ENCODE results near the gene DLG2.

DLG2 gene

DNA sequence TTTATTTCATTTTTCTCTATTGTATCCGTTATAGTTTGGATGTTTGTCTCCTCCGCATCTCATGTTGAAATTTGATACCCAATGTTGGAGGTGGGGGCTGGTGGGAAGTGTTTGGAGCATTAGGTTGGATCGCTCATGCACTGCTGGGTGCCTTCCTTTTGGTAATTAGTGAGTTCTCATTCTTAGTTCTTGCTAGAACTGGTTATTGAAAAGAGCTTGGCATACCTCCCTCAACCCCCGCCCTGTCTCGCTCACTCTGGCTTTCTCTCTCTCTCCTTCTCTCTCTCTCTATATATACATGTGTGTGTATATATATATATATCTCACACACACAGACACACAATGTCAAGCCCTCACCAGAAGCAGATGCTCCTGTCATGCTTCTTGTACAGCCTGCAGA is 978.7 kb downstream of the DLG2 start:
- Mint-ChIP-seq H3K27me3 (no peaks in the 10 kb centered on the region), H3K4me3 (no peak overlapping the region), H3K36me3 (no peaks in the 10 kb centered on the region), H3K9me3 (no peaks in the 10 kb centered on the region), H3K27ac (no peak overlapping the region), H3K4me1 (no peaks in the 10 kb centered on the region)
- no peak for DNase-seq
- ATAC-seq (replicated peaks) = no peak

DNA sequence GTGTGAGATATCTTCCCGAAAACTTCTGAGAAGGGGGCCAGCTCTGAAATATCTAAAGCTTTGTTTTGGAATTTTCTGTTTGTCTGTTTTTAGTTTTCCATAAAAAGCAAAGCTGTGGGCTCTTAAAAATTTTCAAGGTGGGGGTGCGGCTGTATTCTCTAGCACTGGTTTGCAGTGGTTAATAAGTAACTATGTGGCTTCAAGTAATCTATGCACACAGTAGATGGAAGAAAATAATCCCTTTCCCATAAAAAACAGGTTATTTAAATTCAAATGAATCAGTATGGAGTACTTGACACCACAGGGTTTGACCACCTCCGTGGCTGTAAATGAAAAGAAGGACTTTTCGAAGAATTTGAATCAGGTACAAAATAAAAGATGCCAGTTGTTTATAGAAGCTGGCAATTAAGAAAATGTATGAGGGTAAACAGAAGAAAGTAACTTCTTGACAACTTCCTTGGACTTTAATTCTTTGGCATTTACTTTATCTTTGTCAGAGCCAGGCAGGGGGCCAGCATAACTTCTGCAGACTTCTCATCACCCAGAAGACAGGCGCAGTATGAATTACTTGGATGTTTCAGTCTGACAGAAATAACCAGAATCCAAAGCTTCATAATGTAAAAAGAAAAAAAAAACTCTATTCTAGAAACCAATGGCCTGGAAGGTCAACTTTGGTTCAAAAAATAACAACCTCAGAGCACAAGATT is 981.0 kb downstream of the DLG2 start:
- Mint-ChIP-seq H3K27ac (no peak overlapping the region), H3K36me3 (no peaks in the 10 kb centered on the region), H3K9me3 (no peaks in the 10 kb centered on the region), H3K27me3 (no peaks in the 10 kb centered on the region), H3K4me1 (no peaks in the 10 kb centered on the region), H3K4me3 (no peak overlapping the region)
- no peak for DNase-seq
- ATAC-seq (replicated peaks) = no peak

DNA sequence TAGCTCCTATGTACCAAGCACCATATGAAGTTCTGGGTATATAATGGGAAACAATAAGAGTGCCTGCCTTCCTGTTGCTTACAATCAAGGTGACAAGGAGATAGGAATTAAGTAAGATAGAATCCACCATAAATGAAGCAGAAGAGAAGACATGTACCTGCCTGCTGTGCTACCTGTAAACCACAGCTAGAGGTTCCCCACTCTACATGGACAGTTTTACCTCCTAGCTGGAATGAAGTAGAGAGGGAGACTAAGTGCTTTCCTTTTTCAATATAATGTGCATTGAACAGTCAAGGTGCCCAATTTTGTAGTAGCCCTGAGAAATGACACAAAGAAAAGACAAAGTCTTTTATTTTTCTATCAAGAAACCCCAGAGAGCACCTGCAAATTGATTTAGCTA is 984.6 kb downstream of the DLG2 start:
- no peak overlapping the region for H3K4me3 Mint-ChIP-seq
- ATAC-seq (replicated peaks) (no peak), DNase-seq (no peak)
- peaks cover 0 to 3% of the 10 kb centered on the region in 2 donors for H3K9me3 Mint-ChIP-seq
- H3K4me1 Mint-ChIP-seq = no peaks in the 10 kb centered on the region
- H3K27ac Mint-ChIP-seq = no peak overlapping the region
- no peaks in the 10 kb centered on the region for H3K27me3 Mint-ChIP-seq
- no peaks in the 10 kb centered on the region for H3K36me3 Mint-ChIP-seq

DNA sequence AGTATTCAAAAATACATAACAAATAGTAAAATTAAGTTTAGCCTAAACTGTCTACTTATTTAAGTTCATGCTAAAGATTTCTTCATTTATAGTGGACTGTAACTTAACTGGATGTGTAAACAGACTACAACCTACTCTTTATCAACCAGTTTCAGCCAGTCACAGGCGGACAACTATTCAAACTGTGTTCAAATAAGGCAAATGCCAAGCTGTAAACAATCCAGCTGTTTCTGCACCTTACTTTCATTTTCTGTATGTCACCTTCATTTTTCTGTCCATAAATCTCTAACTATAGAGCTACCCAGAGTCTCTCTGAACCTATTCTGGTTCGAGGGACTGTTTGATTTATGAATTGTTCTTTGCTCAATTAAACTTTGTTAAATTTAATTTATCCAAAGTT is 992.8 kb downstream of the DLG2 start:
- no peaks in the 10 kb centered on the region for H3K36me3 Mint-ChIP-seq
- no peaks in the 10 kb centered on the region for H3K4me1 Mint-ChIP-seq
- H3K4me3 Mint-ChIP-seq = no peak overlapping the region
- H3K9me3 Mint-ChIP-seq = no peaks in the 10 kb centered on the region
- ATAC-seq (replicated peaks) (no peak), DNase-seq (no peak)
- H3K27me3 Mint-ChIP-seq = no peaks in the 10 kb centered on the region
- H3K27ac Mint-ChIP-seq = no peak overlapping the region

DNA sequence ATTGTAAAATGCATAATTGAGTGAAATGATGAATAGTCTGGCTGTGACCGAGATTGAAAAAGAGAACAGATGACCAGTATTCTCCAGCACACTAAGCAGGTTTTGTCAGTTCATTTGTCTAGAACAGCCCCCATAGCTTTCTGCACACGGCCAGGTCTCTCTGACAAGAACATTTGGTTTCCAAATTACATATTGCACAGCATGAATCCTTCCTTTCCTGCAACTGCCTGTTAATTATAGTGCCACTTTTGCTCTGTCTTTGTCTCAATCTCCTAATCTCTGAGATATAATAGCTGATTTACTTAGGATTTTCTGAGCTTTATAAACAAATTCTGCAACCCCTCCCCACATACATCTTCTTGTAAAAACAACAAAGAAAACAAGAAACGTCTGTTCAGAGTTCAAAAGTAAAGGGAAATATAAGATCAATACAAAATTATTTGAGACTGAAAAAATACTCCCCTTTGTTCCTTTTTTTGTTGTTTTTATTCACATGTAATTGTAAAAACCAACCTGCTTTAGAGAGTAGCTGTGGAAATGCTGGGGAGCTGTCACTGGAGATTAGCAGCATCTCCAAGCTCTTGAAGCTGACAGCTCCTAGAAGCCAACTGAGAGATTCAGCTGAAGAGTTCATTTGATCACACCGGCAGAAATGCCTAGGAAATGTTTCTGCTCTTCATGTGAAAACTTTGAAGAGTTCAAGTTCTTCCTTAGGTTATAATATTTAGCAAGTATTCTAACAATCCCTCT is 998.1 kb downstream of the DLG2 start:
- Mint-ChIP-seq H3K27me3 (no peaks in the 10 kb centered on the region), H3K4me3 (no peak overlapping the region), H3K36me3 (no peaks in the 10 kb centered on the region), H3K9me3 (peaks cover 0 to 3% of the 10 kb centered on the region in 2 donors), H3K27ac (no peak overlapping the region), H3K4me1 (no peaks in the 10 kb centered on the region)
- DNase-seq = no peak
- ATAC-seq (replicated peaks) = no peak

DNA sequence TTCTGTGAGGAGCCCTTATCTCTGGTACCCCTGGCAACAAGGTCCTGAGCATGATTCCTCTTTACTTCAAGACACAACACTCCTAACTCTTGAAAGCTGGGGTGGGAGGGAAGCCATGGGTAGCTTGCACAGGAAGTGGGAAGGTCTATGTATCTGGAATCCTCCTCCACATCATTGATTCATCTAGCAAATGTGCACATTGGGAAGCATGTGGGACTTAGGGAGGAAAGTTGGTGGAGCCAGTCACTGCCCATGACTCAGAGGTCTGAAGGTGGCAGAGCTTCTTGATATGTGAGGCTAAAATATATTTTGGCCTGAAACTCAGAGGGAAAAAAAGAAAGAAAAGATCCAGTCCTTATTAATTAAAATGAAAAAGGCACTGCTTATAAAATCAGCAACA is 1000.9 kb downstream of the DLG2 start:
- no peak overlapping the region for H3K27ac Mint-ChIP-seq
- no peak for ATAC-seq (replicated peaks)
- H3K4me3 Mint-ChIP-seq = no peak overlapping the region
- no peaks in the 10 kb centered on the region for H3K27me3 Mint-ChIP-seq
- H3K9me3 Mint-ChIP-seq = peaks cover 2 to 3% of the 10 kb centered on the region in 2 donors
- H3K4me1 Mint-ChIP-seq = no peaks in the 10 kb centered on the region
- no peaks in the 10 kb centered on the region for H3K36me3 Mint-ChIP-seq
- DNase-seq = no peak

DNA sequence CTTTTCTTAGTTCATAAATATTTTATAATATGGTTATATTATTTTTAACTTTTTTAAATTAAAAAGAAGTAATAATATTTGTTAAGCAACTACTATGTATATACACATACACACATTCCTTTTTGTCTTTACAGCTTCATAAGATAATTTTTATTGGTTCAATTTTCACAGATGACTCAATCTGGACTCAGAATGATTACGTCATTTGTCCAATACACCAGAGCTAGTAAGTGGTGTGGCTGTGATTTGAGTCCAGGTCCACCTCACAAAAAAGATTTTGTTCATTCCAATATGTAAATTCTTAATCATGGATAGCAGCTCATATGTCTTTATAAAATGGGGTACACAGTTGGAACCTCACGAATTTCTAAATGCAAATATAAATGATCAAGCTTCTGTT is 1014.5 kb downstream of the DLG2 start:
- Mint-ChIP-seq H3K27ac (no peak overlapping the region), H3K4me3 (no peak overlapping the region), H3K27me3 (no peaks in the 10 kb centered on the region), H3K9me3 (no peaks in the 10 kb centered on the region), H3K36me3 (no peaks in the 10 kb centered on the region), H3K4me1 (no peaks in the 10 kb centered on the region)
- no peak for ATAC-seq (replicated peaks)
- DNase-seq = no peak

DNA sequence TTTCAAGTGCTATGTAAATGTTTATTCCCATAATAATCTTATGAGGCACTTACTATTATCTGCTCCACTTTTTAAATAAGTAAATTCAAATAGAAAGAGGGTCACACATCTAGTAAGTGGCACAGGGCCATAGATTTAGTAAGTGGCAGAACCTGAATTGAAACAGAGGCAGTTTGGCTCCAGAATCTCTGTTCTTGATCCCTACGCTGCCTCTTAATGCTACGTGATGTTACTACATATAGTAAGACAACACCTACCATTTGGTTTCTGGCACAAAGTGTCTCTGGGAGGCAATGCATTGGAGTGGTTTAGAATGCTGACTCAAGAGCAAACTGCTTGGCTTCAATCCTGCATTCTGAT is 1018.3 kb downstream of the DLG2 start:
- H3K36me3 Mint-ChIP-seq = no peaks in the 10 kb centered on the region
- no peaks in the 10 kb centered on the region for H3K9me3 Mint-ChIP-seq
- H3K27me3 Mint-ChIP-seq = no peaks in the 10 kb centered on the region
- H3K4me1 Mint-ChIP-seq = no peaks in the 10 kb centered on the region
- no peak overlapping the region for H3K4me3 Mint-ChIP-seq
- DNase-seq = no peak
- no peak overlapping the region for H3K27ac Mint-ChIP-seq
- ATAC-seq (replicated peaks) = no peak

DNA sequence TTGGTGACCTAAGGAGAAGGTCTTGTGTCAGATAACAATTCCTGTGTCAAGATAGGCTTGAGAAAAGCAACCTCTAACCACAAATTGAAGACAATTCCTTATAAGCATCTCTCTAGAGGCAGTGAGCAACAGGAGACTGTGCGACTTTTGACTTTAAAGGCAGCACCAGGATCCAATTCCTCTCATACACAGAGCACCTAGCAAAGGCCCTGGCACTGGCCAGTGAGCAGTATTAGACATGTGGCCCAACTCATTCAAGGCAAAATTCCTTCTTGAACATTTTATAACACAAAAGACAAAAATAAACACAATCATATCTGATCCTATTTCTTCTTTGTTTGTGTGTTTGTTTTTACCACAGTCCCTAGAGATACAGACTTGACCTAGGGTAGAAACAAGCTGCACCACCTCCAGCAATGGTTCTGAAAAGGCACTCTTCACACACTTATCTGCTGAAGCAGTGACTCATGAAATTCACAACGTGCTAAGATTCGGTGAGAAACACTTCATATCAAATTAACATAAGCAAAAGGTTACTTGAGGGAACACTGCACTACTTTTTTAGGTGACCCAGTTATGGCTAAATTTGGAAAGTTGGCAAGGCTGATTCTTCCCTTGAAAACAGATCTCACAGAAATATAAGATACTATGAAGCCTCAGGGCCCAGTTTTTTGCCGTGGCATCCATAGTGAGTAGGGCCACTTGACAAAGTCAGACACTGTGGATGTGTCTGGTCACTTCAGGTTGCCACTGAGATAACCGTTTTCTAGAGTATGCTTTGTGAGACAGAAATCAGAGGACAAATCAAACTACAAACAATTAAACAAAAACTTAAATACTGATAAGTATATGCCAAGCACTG is 1018.9 kb downstream of the DLG2 start:
- Mint-ChIP-seq H3K9me3 (no peaks in the 10 kb centered on the region), H3K4me3 (no peak overlapping the region), H3K36me3 (no peaks in the 10 kb centered on the region), H3K27ac (no peak overlapping the region), H3K27me3 (no peaks in the 10 kb centered on the region), H3K4me1 (no peaks in the 10 kb centered on the region)
- ATAC-seq (replicated peaks) (no peak), DNase-seq (no peak)

DNA sequence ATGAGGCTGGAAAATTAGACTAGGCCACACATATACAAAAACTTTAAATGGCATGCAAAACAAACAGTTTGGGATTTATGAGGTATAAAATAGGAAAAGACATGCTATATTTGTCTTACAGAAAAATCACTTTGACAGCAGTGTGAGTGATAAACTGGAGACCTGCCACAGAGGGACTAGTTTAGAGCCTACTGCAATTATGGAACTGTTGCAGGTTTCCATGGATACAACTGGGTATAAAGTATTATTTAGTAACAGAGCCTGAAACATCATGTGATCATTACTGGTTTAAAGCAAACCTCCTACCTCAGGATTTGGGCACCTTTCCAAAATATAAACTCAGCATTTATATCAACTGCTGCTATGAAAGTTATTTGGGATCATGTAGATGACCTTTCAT is 1032.5 kb downstream of the DLG2 start:
- H3K4me3 Mint-ChIP-seq = no peak overlapping the region

DNA sequence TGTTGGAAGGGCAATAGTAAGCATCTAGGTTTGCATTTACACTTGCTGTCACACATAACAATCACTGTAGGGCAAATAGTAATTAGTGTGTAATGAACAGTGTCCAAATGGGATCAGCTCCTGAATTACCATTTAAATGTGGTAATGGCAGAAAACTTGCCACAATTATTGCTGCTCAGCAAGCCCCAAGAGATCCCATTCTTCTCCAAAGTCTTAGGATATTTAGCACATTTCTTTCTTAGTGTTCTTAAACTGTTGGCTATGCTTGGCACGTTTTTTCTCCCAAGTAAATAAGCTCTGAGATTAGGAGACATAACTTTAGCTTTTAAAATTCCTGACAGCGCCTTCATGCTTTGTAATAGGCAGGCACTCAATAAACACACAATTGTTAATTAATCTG is 1037.0 kb downstream of the DLG2 start:
- ATAC-seq (replicated peaks) (no peak), DNase-seq (no peak)
- H3K9me3 Mint-ChIP-seq = peaks cover 0 to 3% of the 10 kb centered on the region in 2 donors
- H3K4me3 Mint-ChIP-seq = no peak overlapping the region
- no peaks in the 10 kb centered on the region for H3K4me1 Mint-ChIP-seq
- H3K36me3 Mint-ChIP-seq = no peaks in the 10 kb centered on the region
- H3K27ac Mint-ChIP-seq = no peak overlapping the region
- H3K27me3 Mint-ChIP-seq = no peaks in the 10 kb centered on the region

More for the DNA sequence above, 1032.5 kb downstream of the DLG2 start:
- H3K27me3 Mint-ChIP-seq = no peaks in the 10 kb centered on the region
- peaks cover 0 to 3% of the 10 kb centered on the region in 2 donors for H3K9me3 Mint-ChIP-seq
- H3K36me3 Mint-ChIP-seq = no peaks in the 10 kb centered on the region
- ATAC-seq (replicated peaks) = no peak
- DNase-seq = no peak
- no peak overlapping the region for H3K27ac Mint-ChIP-seq
- no peaks in the 10 kb centered on the region for H3K4me1 Mint-ChIP-seq

DNA sequence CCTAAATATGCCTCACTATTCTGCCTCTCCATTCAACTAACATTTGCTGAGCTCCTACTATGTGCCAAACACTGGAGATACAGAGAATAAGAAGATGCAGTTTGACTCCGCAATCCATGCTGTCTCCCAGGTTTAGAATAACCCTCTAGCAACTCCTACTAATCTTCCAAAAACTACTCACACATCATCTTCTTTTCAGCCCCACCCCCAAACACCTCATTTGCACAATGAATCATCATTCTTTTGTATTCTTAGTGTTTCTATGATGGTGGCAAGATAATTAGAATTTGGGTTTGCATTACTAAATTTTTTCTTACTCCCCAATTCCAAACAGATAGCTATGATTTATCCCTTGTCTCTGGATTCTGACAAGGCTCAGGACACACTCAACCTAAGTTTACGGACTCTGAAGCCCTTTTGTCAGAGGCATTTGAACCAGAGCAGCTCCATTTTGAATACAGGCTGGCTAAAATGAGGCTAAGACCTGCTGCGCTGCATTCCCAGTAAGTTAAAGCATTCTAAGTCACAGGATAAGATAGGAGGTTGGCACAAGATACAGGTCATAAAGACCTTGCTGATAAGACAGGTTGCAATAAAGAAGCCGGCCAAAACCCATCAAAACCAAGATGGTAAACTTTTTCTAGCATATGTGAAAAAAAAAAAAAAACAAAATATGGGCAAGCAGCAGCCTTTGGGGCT is 1038.9 kb downstream of the DLG2 start:
- no peak overlapping the region for H3K4me3 Mint-ChIP-seq

DNA sequence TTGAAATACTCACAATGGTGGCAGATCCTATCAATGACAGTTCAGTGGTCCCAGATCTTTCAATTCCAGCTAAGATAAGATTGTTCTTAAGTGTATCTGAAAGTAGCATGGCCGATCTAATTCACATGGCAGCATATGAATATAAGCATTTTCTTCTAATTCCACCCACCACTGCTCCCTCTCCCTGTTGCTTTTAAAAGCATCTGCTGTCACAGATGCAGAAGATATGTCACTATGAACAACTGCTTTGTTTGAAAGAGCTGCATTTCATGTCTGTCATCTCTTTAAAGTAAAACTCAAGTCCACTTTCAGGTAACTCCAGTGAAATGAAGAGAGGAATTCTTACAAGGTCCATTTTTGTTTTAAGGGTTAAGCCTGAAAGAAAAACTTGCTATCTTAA is 1044.0 kb downstream of the DLG2 start:
- Mint-ChIP-seq H3K36me3 (no peaks in the 10 kb centered on the region), H3K9me3 (no peaks in the 10 kb centered on the region), H3K27ac (no peak overlapping the region), H3K27me3 (no peaks in the 10 kb centered on the region), H3K4me3 (no peak overlapping the region), H3K4me1 (no peaks in the 10 kb centered on the region)
- DNase-seq = no peak
- no peak for ATAC-seq (replicated peaks)

More for the DNA sequence above, 1038.9 kb downstream of the DLG2 start:
- Mint-ChIP-seq H3K9me3 (peaks cover 0 to 2% of the 10 kb centered on the region in 2 donors), H3K27me3 (no peaks in the 10 kb centered on the region), H3K36me3 (no peaks in the 10 kb centered on the region), H3K4me1 (no peaks in the 10 kb centered on the region), H3K27ac (no peak overlapping the region)
- DNase-seq (no peak), ATAC-seq (replicated peaks) (no peak)

DNA sequence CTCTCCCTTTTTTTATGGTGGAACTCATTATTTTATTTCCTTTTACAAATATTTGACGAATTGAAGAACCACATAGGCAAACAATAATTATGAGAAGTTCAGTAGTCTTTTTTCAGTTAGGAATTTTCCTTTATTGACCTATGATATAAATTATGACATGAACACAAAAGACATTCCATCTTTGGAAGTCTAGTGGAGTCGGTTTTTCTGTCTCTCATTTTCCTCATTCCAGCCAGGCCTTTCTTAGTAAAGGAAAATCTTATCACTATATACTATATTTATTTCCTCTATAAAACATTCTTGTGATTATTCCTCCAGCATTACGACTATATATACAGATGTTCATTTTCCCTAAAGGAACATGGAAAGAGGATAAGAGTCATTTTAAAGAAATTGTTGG is 1046.1 kb downstream of the DLG2 start:
- no peak overlapping the region for H3K4me3 Mint-ChIP-seq
- H3K36me3 Mint-ChIP-seq = no peaks in the 10 kb centered on the region
- ATAC-seq (replicated peaks) (no peak), DNase-seq (no peak)
- no peaks in the 10 kb centered on the region for H3K9me3 Mint-ChIP-seq
- H3K27me3 Mint-ChIP-seq = no peaks in the 10 kb centered on the region
- H3K4me1 Mint-ChIP-seq = no peaks in the 10 kb centered on the region
- H3K27ac Mint-ChIP-seq = no peak overlapping the region

Data from stimulated activated naive B cell treated with anti-CD40 and anti-IgM and Interleukin-4, amounts not matched to agents 10 μg/mL and 1 μg/mL and 100 μg/mL, for 72 hours (primary cell).